PC-9 (cell line): ENCODE results near the gene PHB1. TPM values are rescaled to one million over a fixed set of nuclear protein-coding genes. Genes with fewer than 3 reads are reported as not detected.

Source experiments
- BruUV-seq: library from RNA; stranded (reverse); fragments of 400-500 nt; replicated peaks from 2 replicates; lab custom pipeline; 2021; lab: Mats Ljungman, UMichigan
- CTCF ChIA-PET: fragments of 300-600 bp; sonication (Branson Sonifier 250); formaldehyde crosslinking; loops from one replicate; lab custom pipeline; 2022; ENCODE audit warnings: antibody characterized with exemption; lab: Charles Lee
- POLR2A ChIA-PET: fragments of 300-600 bp; sonication (Branson Sonifier 250); formaldehyde crosslinking; loops from one replicate; lab custom pipeline; 2022; ENCODE audit warnings: antibody characterized with exemption; ENCODE audit not compliant: unreplicated experiment; lab: Charles Lee
- DNase-seq, 2 experiments: peaks; one replicate each; pipeline versions ENCODE4 v3.0.0 to v3.0.0-alpha.2; 2015 to 2022; ENCODE audit warnings: mixed read lengths in 1 of 2
- H2AFZ ChIP-seq: fragments of 200-600 bp; sonication (generic); 2 replicates; pipeline ENCODE4 v1.8.1; 2017; ENCODE audit warnings: antibody characterized with exemption
- H3F3A ChIP-seq: fragments of 200-600 bp; sonication (generic); 2 replicates; pipeline ENCODE4 v1.8.1; 2017; ENCODE audit warnings: antibody characterized with exemption, mild to moderate bottlenecking, low read depth; ENCODE audit not compliant: insufficient read depth
- H3K27ac ChIP-seq: fragments of 200-600 bp; sonication (generic); 2 replicates; pipeline ENCODE4 v1.6.1; 2016; ENCODE audit warnings: mixed run types
- H3K27me3 ChIP-seq: fragments of 200-600 bp; sonication (generic); 2 replicates; pipeline ENCODE4 v1.6.1; 2016; ENCODE audit warnings: low read depth, mixed run types; ENCODE audit not compliant: insufficient read depth
- H3K36me3 ChIP-seq: fragments of 200-600 bp; sonication (generic); 2 replicates; pipeline ENCODE4 v1.6.1; 2016; ENCODE audit warnings: low read depth, mixed run types
- H3K4me1 ChIP-seq: fragments of 200-600 bp; sonication (generic); replicated peaks from 2 replicates; pipeline ENCODE4 v1.6.1; 2016; ENCODE audit warnings: mixed run types; ENCODE audit not compliant: insufficient read depth
- H3K4me2 ChIP-seq: fragments of 200-600 bp; sonication (generic); 2 replicates; pipeline ENCODE4 v1.6.1; 2017; ENCODE audit warnings: mixed run types
- H3K4me3 ChIP-seq: fragments of 200-600 bp; sonication (generic); 2 replicates; pipeline ENCODE4 v1.6.1; 2016; ENCODE audit warnings: mixed run types
- H3K79me2 ChIP-seq: fragments of 200-600 bp; sonication (generic); 2 replicates; pipeline ENCODE4 v1.6.1; 2017; ENCODE audit warnings: low read depth, mixed run types
- H3K9me2 ChIP-seq: fragments of 200-600 bp; sonication (generic); 2 replicates; pipeline ENCODE4 v1.8.1; 2017; ENCODE audit warnings: mild to moderate bottlenecking; ENCODE audit not compliant: insufficient read depth
- H3K9me3 ChIP-seq: fragments of 200-600 bp; sonication (generic); 2 replicates; pipeline ENCODE4 v1.8.1; 2016; ENCODE audit warnings: low read depth; ENCODE audit not compliant: insufficient read depth
- H4K20me1 ChIP-seq: fragments of 200-600 bp; sonication (generic); 2 replicates; pipeline ENCODE4 v1.8.1; 2017; ENCODE audit not compliant: insufficient read depth
- CTCF ChIP-seq: fragments of 200-600 bp; sonication (generic); conservative IDR thresholded peaks from 2 replicates; pipeline ENCODE4 v1.6.1; 2017; ENCODE audit warnings: mixed run types, antibody characterized with exemption, mild to moderate bottlenecking, moderate library complexity
- EZH2 ChIP-seq: fragments of 200-600 bp; sonication (generic); IDR thresholded peaks from 2 replicates; pipeline ENCODE4 v1.8.0; 2017; ENCODE audit warnings: antibody characterized with exemption, low read depth
- intact Hi-C: fragments of 100-400 bp; cut with micrococcal nuclease; formaldehyde crosslinking; loops from one replicate; pipeline ENCODE4 v1.10.0; 2022; ENCODE audit not compliant: unreplicated experiment
- total RNA-seq: library from RNA; stranded (reverse); gene quantifications from 2 replicates; pipeline ENCODE4 v1.2.3, GENCODE V29; 2021

Gene PHB1
- total RNA-seq, 1 experiment from 2014 or later: 244 TPM

- DNase-seq: no peak
- CTCF ChIA-PET: no interaction called here
- no peaks in the 10 kb centered on the region for H3K9me3 ChIP-seq
- H3K4me3 ChIP-seq: no peak overlapping the region
- H3K9me2 ChIP-seq: no peaks in the 10 kb centered on the region
- peaks cover 71% of the 10 kb centered on the region for H3K27me3 ChIP-seq
- H3K36me3 ChIP-seq: no peaks in the 10 kb centered on the region
- intact Hi-C loops: no loop called here
- H3K27ac ChIP-seq: no peak overlapping the region
- no peak overlapping the region for H2AFZ ChIP-seq
- POLR2A ChIA-PET: no interaction called here
- no peaks in the 10 kb centered on the region for H4K20me1 ChIP-seq
- TF ChIP-seq CTCF: no peak
- TF ChIP-seq EZH2: no peak
- H3K4me2 ChIP-seq: no peak overlapping the region
- no peaks in the 10 kb centered on the region for H3K79me2 ChIP-seq
- no TSS peak for BruUV-seq
- no peaks in the 10 kb centered on the region for H3K4me1 ChIP-seq
- H3F3A ChIP-seq: no peaks in the 10 kb centered on the region
Measured at GRCh38 chr17:49444384-49444783, 29.7 kb upstream of the PHB1 start.

- TF ChIP-seq CTCF: no peak
- no peak for TF ChIP-seq EZH2
- Histone ChIP-seq H3K4me1 (no peaks in the 10 kb centered on the region), H3K4me3 (no peak overlapping the region), H3K27ac (no peak overlapping the region), H2AFZ (no peak overlapping the region), H3K4me2 (no peak overlapping the region), H3F3A (no peaks in the 10 kb centered on the region), H3K27me3 (peaks cover 76% of the 10 kb centered on the region), H4K20me1 (no peaks in the 10 kb centered on the region), H3K79me2 (no peaks in the 10 kb centered on the region), H3K36me3 (no peaks in the 10 kb centered on the region), H3K9me3 (no peaks in the 10 kb centered on the region), H3K9me2 (no peaks in the 10 kb centered on the region)
- no TSS peak for BruUV-seq
- ChIA-PET CTCF (no interaction called here), POLR2A (no interaction called here)
- no peak for DNase-seq
- intact Hi-C loops: no loop called here
Measured at GRCh38 chr17:49443862-49444261, 29.2 kb upstream of the PHB1 start.

- CTCF ChIA-PET: no interaction called here
- no peaks in the 10 kb centered on the region for H3K9me2 ChIP-seq
- H3K36me3 ChIP-seq: no peaks in the 10 kb centered on the region
- H3F3A ChIP-seq: no peaks in the 10 kb centered on the region
- H4K20me1 ChIP-seq: no peaks in the 10 kb centered on the region
- no peak overlapping the region for H3K4me2 ChIP-seq
- no peak overlapping the region for H3K4me3 ChIP-seq
- H3K4me1 ChIP-seq: no peaks in the 10 kb centered on the region
- no peak for DNase-seq
- no peaks in the 10 kb centered on the region for H3K9me3 ChIP-seq
- H3K27ac ChIP-seq: no peak overlapping the region
- intact Hi-C loops: no loop called here
- no peak for TF ChIP-seq CTCF
- H3K79me2 ChIP-seq: no peaks in the 10 kb centered on the region
- BruUV-seq: no TSS peak
- H2AFZ ChIP-seq: no peak overlapping the region
- peaks cover 90% of the 10 kb centered on the region for H3K27me3 ChIP-seq
- POLR2A ChIA-PET: no interaction called here
Measured at GRCh38 chr17:49442041-49442440, 27.4 kb upstream of the PHB1 start.
